Esophagus (tissue), 2 donors: ENCODE measurements around the gene TBL1Y. TPM values are rescaled to one million over a fixed set of nuclear protein-coding genes. Genes with fewer than 3 reads are reported as not detected.
"Not testable (repeated sequence)": the region's sequence is repeated elsewhere in the genome, so short reads cannot be mapped to it uniquely, and the experiment has no call there.

Experiments
- H3K27ac ChIP-seq, 2 donors: one replicate each; pipeline ENCODE4 v1.5.1; 2013; ENCODE audit warnings: low read depth in 2 of 2, mild to moderate bottlenecking in 2 of 2, inconsistent platforms in 1 of 2, low read length in 1 of 2, moderate library complexity in 1 of 2
- H3K27me3 ChIP-seq, 2 donors: one replicate each; pipeline ENCODE4 v1.6.1; 2013; ENCODE audit warnings: low read length in 2 of 2, control low read depth in 1 of 2, mild to moderate bottlenecking in 1 of 2; ENCODE audit not compliant: insufficient read depth in 2 of 2, control insufficient read depth in 1 of 2
- H3K36me3 ChIP-seq, 2 donors: one replicate each; pipeline ENCODE4 v1.6.1; 2013; ENCODE audit warnings: low read length in 1 of 2; ENCODE audit not compliant: control insufficient read depth in 2 of 2, insufficient read depth in 2 of 2
- H3K4me1 ChIP-seq, 2 donors: one replicate each; pipeline ENCODE4 v1.6.1; 2013; ENCODE audit warnings: low read length in 1 of 2; ENCODE audit not compliant: control insufficient read depth in 2 of 2, insufficient read depth in 2 of 2
- H3K4me3 ChIP-seq, 2 donors: one replicate each; pipeline ENCODE4 v1.5.1; 2013; ENCODE audit warnings: low read length in 2 of 2, mild to moderate bottlenecking in 2 of 2, low read depth in 1 of 2, moderate library complexity in 1 of 2
- H3K9me3 ChIP-seq, 2 donors: one replicate each; pipeline ENCODE4 v1.6.1; 2013; ENCODE audit warnings: mild to moderate bottlenecking in 2 of 2, low read depth in 1 of 2, low read length in 1 of 2, moderate library complexity in 1 of 2; ENCODE audit not compliant: control insufficient read depth in 2 of 2, insufficient read depth in 1 of 2
- WGBS, 2 donors: extraction: QIAGEN DNeasy Blood & Tissue Kit; methylation state at CpG; one replicate each; pipeline ENCODE4 v1.1.7; 2013; 5-methylcytosine and 5-hydroxymethylcytosine counted together
- polyA plus RNA-seq, 2 donors: library from polyadenylated mRNA; stranded (reverse); fragments of 200-250 nt; gene quantifications; one replicate each; pipeline ENCODE4 v1.2.3, GENCODE V29; 2013
- donor health status: healthy with polysubstance abuse.
- donor health status: Bipolar disorder and iron deficiency.

The TBL1Y gene
- polyA plus RNA-seq = under 1 TPM in 1 of 2 donors, not detected in 1; 0.24 TPM

DNA sequence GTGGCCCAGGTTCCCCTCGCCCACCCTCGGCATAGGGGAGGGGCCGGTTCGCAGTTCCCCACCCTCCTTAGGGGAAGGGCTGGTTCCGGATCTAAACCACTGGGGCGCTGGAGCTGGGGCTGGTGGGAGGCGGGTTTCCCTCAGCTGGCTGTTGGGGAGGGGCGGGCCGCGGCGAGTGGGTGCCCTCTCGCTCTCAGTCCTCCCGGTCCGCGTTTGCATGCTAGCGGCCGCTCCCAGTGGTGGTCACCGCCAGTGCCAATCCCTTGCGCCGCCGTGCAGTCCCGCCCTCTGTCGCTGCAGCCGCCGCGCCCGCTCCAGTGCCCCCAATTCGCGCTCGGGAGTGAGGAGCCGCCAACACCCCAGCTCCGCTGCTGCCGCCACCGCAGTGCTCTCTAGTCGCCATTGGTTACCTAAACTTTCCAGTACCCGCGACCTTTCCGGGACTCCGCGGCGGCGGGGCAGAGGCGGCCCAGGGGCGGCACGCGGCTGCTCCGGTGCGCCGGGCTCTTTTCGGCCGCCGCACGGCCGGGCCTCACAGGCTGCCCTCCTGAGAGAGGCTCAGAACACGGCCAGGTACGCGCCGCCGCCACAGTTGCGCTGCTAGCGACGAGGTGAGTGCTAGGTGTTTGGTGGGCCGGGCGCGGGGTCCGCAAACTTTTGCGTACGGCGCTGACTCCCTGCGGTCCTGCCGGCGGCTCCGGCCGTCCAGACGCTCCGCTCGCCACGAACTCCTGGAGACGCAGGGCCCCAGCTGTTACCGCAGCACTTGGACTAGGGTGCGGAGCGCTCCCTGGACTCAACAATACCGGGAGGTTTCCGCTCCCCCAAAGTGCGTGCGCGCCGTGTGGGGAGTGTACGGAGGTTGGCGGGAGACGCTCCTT is at the start of gene TBL1Y:
Gene TBL1Y (plus strand): TSS at position 326 of the 881 bp plus-strand sequence. CDS start 114,388 bp downstream, outside the sequence.
- no peak within 1 kb of the TSS for H3K27ac ChIP-seq

DNA sequence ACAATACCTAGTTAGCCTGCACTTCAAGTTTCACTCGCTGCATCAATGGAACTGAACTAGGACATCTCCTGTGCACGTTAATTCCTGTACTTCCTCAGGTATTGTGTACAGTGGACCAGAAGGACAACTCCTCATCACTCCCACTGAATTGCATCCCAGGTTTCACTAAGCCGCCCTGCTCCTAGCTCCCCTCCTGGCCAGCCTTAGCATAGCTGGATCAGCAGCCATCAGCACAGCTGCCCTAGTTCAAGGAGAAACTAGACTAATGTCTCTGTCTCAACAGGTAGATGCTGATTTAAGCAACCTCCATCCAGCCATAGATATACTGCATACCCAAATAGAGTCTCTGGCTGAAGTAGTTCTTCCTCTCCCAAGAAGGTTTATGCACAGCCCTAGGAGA is 16.0 kb upstream of the TBL1Y start:
- H3K27me3 ChIP-seq = no peaks in the 10 kb centered on the region
- 63 to 83% methylated on average over 1 to 3 of the region's 3 CpGs for WGBS, 2 donors
- H3K36me3 ChIP-seq = no peaks in the 10 kb centered on the region
- no peaks in the 10 kb centered on the region for H3K9me3 ChIP-seq
- no peaks in the 10 kb centered on the region for H3K4me1 ChIP-seq
- no peak overlapping the region for H3K27ac ChIP-seq
- no peak overlapping the region for H3K4me3 ChIP-seq

More for the DNA sequence above, at the start of gene TBL1Y:
- 2% methylated on average over 91 of the region's 91 CpGs; no CpG with 5 or more reads in 1 of the 2 donors for WGBS, 2 donors
- H3K9me3 ChIP-seq = no peaks in the 10 kb centered on the region
- H3K4me1 ChIP-seq = no peaks in the 10 kb centered on the region
- peak within 1 kb of the TSS in 1 of 2 donors; percentile 62 for H3K4me3 ChIP-seq
- H3K27me3 ChIP-seq = no peaks in the 10 kb centered on the region
- H3K36me3 ChIP-seq = no peaks in the 10 kb centered on the region

- Histone ChIP-seq H3K36me3 (no peaks in the 10 kb centered on the region), H3K9me3 (no peaks in the 10 kb centered on the region), H3K27me3 (no peaks in the 10 kb centered on the region), H3K4me1 (no peaks in the 10 kb centered on the region), H3K4me3 (no peak overlapping the region), H3K27ac (no peak overlapping the region)
- WGBS, 2 donors = 35% methylated on average over 1 of the region's 1 CpG; no CpG with 5 or more reads in 1 of the 2 donors
Observed at GRCh38 chrY:6895236-6895635, 15.3 kb upstream of the TBL1Y start.

DNA sequence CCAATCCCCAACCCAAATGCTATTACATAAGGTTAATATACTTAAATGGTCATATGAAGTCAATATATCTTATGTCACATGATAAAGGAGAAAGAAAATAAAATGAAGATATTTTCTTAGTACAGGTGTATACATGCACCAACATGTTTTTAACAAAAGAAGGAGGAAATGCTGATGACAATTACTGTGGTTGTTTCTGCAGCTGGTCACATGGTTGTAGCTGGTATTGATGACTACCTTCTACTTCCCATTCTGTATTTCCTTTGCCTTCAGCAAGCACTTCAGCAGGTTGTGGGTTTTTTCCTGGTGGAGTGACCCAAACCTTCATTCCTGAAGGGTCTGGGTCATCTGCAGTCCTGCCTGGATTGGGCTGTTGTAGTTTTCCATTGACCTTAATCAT is 8.4 kb upstream of the TBL1Y start:
- not testable (repeated sequence) for H3K27me3 ChIP-seq, H3K9me3 ChIP-seq, H3K4me3 ChIP-seq, H3K4me1 ChIP-seq, H3K27ac ChIP-seq, H3K36me3 ChIP-seq

GRCh38 chrY:6907591-6907990 is 2.9 kb upstream of the TBL1Y start:
- H3K27me3 ChIP-seq = no peaks in the 10 kb centered on the region
- H3K27ac ChIP-seq = no peak overlapping the region
- H3K36me3 ChIP-seq = no peaks in the 10 kb centered on the region
- 61% methylated on average over 1 of the region's 1 CpG; no CpG with 5 or more reads in 1 of the 2 donors for WGBS, 2 donors
- no peak overlapping the region for H3K4me3 ChIP-seq
- H3K9me3 ChIP-seq = no peaks in the 10 kb centered on the region
- no peaks in the 10 kb centered on the region for H3K4me1 ChIP-seq

DNA sequence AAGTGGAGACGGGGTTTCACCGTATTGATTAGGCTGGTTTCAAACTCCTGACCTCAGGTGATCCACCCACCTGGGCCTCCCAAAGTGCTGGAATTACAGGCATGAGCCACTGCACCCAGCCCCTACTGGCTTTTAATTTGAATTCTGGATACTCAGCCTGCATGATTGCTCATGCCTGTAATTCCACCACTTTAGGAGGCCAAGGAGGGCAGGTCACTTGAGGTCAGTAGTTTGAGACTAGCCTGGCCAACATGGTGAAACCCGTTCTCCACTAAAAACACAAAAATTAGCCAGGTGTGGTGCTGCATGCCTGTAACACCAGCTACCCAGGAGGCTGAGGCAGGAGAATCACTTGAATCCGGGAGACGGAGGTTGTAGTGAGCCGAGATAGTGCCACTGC is 2.5 kb upstream of the TBL1Y start:
- not testable (repeated sequence) for H3K27me3 ChIP-seq, H3K9me3 ChIP-seq, H3K36me3 ChIP-seq, H3K4me3 ChIP-seq, H3K4me1 ChIP-seq, H3K27ac ChIP-seq
- 61% methylated on average over 6 of the region's 6 CpGs; no CpG with 5 or more reads in 1 of the 2 donors for WGBS, 2 donors

DNA sequence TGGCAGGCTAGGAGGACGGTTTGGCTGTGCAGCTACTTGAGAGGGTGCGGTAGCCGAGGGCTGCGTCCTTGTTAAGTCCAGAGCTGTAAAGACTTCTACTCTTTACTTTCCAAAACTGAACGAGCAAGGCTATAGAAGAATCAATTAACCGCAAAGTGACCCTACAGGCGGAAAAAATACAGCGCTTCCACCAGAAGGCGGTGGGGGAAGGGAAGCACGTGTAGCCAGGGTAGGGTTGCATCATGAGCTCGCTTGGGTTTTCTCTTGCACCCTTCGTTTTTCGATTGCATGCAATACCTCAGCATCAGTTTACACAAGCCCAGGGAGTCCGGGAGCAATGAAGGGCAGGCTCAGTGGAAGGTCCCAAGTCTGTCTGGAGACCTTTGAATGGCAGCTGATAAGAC is 1.4 kb upstream of the TBL1Y start:
- no peak overlapping the region for H3K4me3 ChIP-seq
- no peaks in the 10 kb centered on the region for H3K4me1 ChIP-seq
- H3K36me3 ChIP-seq = no peaks in the 10 kb centered on the region
- H3K9me3 ChIP-seq = no peaks in the 10 kb centered on the region
- H3K27ac ChIP-seq = no peak overlapping the region
- WGBS, 2 donors = 1 to 8% methylated on average over 2 to 14 of the region's 14 CpGs
- H3K27me3 ChIP-seq = no peaks in the 10 kb centered on the region

- peak overlapping the region in 1 of 2 donors; percentile 62 for H3K4me3 ChIP-seq
- WGBS, 2 donors = 0 to 3% methylated on average over 1 to 14 of the region's 14 CpGs
- no peaks in the 10 kb centered on the region for H3K9me3 ChIP-seq
- no peak overlapping the region for H3K27ac ChIP-seq
- H3K36me3 ChIP-seq = no peaks in the 10 kb centered on the region
- no peaks in the 10 kb centered on the region for H3K27me3 ChIP-seq
- H3K4me1 ChIP-seq = no peaks in the 10 kb centered on the region
Observed at GRCh38 chrY:6909856-6910255, 641 bp upstream of the TBL1Y start.

GRCh38 chrY:6911253-6911881 is 870 bp downstream of the TBL1Y start, which contains the start of gene AMELY:
Gene AMELY, minus strand, starts transcription at chrY:6911752. Its CDS starts 39,144 bp downstream, at chrY:6872608.
- Histone ChIP-seq H3K9me3 (no peaks in the 10 kb centered on the region), H3K27me3 (no peaks in the 10 kb centered on the region), H3K4me1 (no peaks in the 10 kb centered on the region), H3K27ac (no peak within 1 kb of the TSS), H3K4me3 (peak within 1 kb of the TSS in 1 of 2 donors; percentile 62), H3K36me3 (no peaks in the 10 kb centered on the region)
- WGBS, 2 donors = 3% methylated on average over 52 of the region's 52 CpGs; no CpG with 5 or more reads in 1 of the 2 donors
